TTC549 (cell line): ENCODE measurements around the gene SPAG16.
"Not testable (repeated sequence)": the region's sequence is repeated elsewhere in the genome, so short reads cannot be mapped to it uniquely, and the experiment has no call there.

Experiments
- FAIRE-seq: peaks from 2 replicates; lab custom pipeline; 2012; peaks lifted over from hg19 to GRCh38; lab: Jason Lieb, UNC

Gene SPAG16

GRCh38 chr2:213703406-213704098 lies 419.3 kb downstream of the SPAG16 start:
- no peak for FAIRE-seq

GRCh38 chr2:213710164-213710563 lies 425.9 kb downstream of the SPAG16 start:
- no peak for FAIRE-seq

- FAIRE-seq = not testable (repeated sequence)
Observed at GRCh38 chr2:213718411-213718810, 434.1 kb downstream of the SPAG16 start.

GRCh38 chr2:213722565-213722964 lies 438.3 kb downstream of the SPAG16 start:
- no peak for FAIRE-seq

GRCh38 chr2:213723041-213723560 lies 438.8 kb downstream of the SPAG16 start:
- no peak for FAIRE-seq

GRCh38 chr2:213723707-213724106 lies 439.4 kb downstream of the SPAG16 start:
- FAIRE-seq = no peak

GRCh38 chr2:213726101-213726500 lies 441.8 kb downstream of the SPAG16 start:
- FAIRE-seq = no peak

GRCh38 chr2:213733893-213734292 lies 449.6 kb downstream of the SPAG16 start:
- no peak for FAIRE-seq

GRCh38 chr2:213740453-213740852 lies 456.2 kb downstream of the SPAG16 start:
- FAIRE-seq = no peak

GRCh38 chr2:213751446-213751845 lies 467.2 kb downstream of the SPAG16 start:
- FAIRE-seq = no peak

- FAIRE-seq = no peak
Observed at GRCh38 chr2:213752575-213752974, 468.3 kb downstream of the SPAG16 start.

GRCh38 chr2:213757525-213757924 lies 473.3 kb downstream of the SPAG16 start:
- no peak for FAIRE-seq

GRCh38 chr2:213763354-213763753 lies 479.1 kb downstream of the SPAG16 start:
- FAIRE-seq = no peak

GRCh38 chr2:213763963-213764362 lies 479.7 kb downstream of the SPAG16 start:
- FAIRE-seq = no peak

GRCh38 chr2:213764849-213765248 lies 480.6 kb downstream of the SPAG16 start:
- FAIRE-seq = no peak

GRCh38 chr2:213766062-213766461 lies 481.8 kb downstream of the SPAG16 start:
- FAIRE-seq = no peak

- no peak for FAIRE-seq
Observed at GRCh38 chr2:213766465-213766901, 482.2 kb downstream of the SPAG16 start.

GRCh38 chr2:213787869-213788268 lies 503.6 kb downstream of the SPAG16 start:
- peak; percentile 52 for FAIRE-seq

- no peak for FAIRE-seq
Observed at GRCh38 chr2:213789940-213790339, 505.7 kb downstream of the SPAG16 start.

- no peak for FAIRE-seq
Observed at GRCh38 chr2:213792045-213792444, 507.8 kb downstream of the SPAG16 start.

- FAIRE-seq = peak; percentile 81
Observed at GRCh38 chr2:213806125-213806726, 522.0 kb downstream of the SPAG16 start.

GRCh38 chr2:213816583-213816982 lies 532.3 kb downstream of the SPAG16 start:
- FAIRE-seq = no peak

GRCh38 chr2:213818436-213818835 lies 534.2 kb downstream of the SPAG16 start:
- FAIRE-seq = no peak

- no peak for FAIRE-seq
Observed at GRCh38 chr2:213834331-213834730, 550.1 kb downstream of the SPAG16 start.
